GM21447 (cell line): ENCODE measurements around the gene FXYD4.

Experiments
- ATAC-seq: cut with Tn5 transposase; IDR thresholded peaks from one replicate; pipeline ENCODE4 v1.9.1; 2021; ENCODE audit not compliant: unreplicated experiment

FXYD4 gene

DNA sequence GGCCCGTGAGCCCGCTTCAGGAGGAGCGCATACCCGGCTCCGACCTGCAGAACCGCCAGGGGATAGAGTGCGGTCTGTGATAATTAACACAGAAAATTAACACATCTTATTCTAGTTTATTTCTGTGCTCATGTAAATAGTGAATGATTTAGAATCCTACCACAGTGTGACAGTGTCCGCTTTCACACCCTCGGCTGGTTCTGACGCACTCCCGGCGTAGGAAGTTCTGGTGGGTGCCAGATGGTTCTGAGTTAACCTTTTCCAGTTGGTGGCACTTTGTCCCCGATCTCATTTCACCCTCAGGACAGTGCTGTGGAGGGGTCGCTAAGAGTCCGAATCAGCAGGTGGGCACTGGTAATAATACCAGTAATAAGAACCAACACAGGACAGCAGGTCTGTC is 28.3 kb upstream of the FXYD4 start:
- ATAC-seq, result no peak

GRCh38 chr10:43344051-43344450 is 27.4 kb upstream of the FXYD4 start:
- no peak for ATAC-seq

GRCh38 chr10:43347997-43348396 is 23.4 kb upstream of the FXYD4 start:
- ATAC-seq, result no peak

DNA sequence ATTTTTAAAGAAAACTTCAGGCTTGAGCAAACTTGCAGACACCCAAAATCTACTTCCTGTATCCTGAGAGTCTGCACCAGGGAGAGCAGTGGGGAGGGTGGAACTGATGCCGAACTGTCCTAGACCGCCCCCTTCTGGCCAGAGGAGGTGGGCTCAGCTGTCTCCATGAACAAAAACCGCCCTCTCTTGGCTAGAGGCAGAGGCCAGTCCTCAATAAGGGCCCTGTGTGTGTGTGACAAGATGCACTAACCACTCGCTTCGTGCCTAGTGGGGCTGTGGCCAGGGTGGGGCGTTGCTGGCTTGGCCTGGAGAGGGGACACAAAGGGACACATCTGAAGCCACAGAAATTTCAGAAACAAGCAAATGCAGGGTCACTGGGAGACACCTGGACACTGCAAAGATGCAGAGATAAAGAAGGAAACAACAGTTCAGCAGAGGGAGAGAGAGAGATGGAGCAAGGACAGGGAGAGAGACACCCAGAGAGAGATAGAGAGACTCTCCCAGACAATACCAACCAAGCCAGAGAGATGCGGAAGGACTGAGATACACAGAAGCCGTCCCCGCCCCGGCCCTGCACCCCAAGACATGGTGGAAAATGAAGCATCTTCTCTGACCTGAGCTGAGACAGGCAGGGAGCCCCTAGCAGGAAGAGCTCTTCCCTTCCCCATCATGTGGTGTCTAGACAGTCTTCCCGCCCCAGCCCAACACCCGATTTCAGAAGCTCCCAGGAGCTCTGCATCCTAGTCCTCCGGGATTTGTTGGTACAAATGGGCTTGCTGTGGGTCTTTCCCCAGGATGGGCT is 22.7 kb upstream of the FXYD4 start:
- ATAC-seq, result peak; percentile 100

- ATAC-seq, result no peak
Observed at GRCh38 chr10:43350156-43350555, 21.3 kb upstream of the FXYD4 start.

- no peak for ATAC-seq
Observed at GRCh38 chr10:43350686-43351085, 20.8 kb upstream of the FXYD4 start.

DNA sequence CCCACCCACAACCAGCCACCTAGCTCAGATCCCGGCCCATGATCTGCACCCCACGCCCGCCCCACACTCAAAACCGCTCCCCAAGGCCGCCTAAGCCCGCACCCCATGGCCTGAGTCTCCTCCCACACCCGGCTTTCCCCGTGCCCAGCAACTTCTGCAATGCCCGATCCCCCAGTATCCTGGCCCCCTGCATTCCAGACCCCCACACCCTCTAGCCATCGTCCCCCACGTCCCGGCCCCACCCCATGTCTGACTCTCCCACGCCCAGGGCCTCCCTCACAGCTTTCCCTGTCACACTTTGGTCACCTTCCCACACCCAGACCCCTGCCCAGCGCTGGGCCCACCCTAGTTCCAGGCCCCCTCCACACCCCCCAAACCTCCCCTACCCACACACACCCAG is 20.1 kb upstream of the FXYD4 start:
- no peak for ATAC-seq

DNA sequence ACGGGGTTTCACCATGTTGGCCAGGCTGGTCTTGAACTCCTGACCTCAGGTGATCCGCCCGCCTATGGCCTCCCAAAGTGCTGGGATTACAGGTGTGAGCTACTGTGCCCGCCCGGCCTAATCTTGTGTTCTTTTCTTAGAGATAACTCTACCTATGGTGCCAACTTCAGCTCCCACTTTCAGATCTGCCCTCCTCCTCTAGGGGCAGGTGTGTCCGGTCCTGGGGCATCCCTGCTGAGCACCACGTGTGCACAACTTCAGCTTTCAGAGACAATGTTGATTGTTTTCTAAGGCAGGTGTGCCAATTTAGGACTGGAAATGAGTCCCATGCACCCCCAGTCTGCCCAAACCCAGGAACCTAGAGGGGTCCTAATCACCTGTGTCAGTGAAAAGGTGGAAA is 18.5 kb upstream of the FXYD4 start:
- no peak for ATAC-seq

DNA sequence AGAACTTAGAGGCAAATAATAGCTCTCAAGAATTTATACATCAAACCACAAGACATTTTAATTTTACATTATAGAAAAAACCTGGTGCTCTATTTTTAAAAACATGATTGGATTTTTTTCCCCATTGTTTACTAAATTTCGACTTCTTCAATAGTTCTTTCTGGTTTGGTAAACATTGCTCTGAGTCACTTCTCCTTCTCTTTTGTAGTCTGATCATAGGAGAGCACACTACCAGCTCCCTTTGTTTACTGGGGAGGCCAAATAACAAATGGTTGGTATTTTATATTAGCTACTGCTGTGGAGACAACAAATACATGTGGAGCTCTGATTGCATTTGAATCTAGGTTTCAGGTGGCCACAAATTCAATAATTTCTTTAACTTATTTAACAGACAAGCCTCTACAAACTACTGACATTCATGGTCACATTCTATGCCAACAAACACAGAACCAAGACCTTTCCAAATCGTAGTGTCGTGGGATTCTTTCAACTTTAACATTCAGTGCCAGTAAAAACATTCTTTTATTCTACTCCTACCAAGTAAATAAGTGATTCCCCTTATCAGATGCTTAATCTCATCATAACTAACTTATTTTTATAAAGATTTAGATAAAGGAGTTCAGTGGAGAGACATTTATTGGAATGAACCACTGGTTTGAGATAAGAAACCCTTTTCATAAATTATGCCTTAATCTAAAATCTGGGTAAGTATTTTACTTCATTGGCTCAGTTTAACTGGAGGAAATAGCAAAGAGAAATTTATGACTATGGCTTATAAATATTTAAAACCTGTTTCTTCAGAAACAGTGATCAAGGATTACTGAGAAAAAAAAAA is 17.7 kb upstream of the FXYD4 start:
- no peak for ATAC-seq

DNA sequence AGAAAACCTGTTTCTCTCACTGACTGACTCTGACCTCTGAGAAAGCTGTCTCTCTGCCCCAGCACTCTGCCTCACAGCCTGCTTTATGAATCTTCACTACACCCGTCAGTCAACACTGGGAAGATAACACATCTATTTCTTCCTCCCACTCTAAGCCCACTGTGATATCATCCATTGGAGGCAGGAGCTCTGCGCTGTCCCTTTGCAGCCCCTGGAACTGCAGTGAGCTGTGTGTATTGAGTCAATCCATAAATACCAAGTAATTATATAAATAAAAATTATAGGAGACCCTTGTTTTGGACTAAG is 17.2 kb upstream of the FXYD4 start:
- ATAC-seq, result no peak

GRCh38 chr10:43354879-43355380 is 16.5 kb upstream of the FXYD4 start:
- no peak for ATAC-seq

GRCh38 chr10:43355749-43356371 is 15.6 kb upstream of the FXYD4 start:
- no peak for ATAC-seq

DNA sequence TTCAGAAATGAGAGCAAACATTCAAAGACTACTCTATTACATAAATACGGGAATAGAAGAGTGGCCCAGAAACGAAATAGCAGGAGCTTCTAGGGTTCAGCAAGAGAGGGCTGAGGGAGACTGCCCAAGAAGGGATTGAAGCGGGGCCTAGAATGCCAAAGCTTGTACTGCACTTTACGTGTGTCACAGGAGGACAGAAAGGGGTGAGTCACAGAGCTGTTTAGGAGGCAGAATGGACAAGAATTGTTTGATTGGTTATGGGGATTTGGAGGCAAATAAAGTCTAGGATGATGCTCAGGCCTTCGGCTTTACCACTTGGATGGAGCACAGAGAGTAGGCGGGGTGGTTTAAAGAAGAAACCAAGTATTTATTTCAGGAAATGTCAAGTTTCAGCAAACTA is 11.3 kb upstream of the FXYD4 start:
- ATAC-seq, result no peak

DNA sequence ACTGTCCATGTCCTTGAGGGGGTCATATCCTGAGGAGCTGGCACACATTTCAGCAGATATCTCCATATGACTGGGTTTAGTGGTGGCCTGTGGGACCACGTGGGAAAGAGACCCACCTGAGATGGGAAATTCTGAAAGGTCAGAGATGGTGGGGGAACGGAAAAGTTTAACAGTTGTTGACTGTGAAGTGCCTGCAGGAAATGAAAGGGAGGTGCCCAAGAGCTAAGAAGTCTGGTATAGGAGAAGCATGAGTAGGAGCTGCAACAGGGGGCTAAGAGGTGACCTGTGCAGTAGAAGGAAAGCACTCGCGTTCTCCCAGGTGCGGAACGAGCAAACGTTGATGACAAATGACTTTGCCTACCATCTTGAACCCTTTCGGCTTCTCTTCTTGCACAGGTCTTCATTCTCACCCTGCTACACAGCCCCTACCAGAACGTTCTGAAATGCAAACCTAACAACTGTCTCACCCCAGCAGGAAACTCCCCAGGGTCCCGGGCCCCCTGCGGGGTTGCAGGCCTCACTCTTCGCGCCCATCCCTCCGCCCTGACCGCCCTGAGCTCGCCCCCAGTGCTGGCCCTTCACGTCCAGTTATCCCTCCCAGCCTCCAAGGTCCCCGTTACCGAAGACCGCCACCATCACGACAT is 9.8 kb upstream of the FXYD4 start:
- ATAC-seq, result no peak

- peak; percentile 98 for ATAC-seq
Observed at GRCh38 chr10:43362191-43362839, 9.1 kb upstream of the FXYD4 start.

GRCh38 chr10:43365001-43365400 is 6.4 kb upstream of the FXYD4 start:
- no peak for ATAC-seq

DNA sequence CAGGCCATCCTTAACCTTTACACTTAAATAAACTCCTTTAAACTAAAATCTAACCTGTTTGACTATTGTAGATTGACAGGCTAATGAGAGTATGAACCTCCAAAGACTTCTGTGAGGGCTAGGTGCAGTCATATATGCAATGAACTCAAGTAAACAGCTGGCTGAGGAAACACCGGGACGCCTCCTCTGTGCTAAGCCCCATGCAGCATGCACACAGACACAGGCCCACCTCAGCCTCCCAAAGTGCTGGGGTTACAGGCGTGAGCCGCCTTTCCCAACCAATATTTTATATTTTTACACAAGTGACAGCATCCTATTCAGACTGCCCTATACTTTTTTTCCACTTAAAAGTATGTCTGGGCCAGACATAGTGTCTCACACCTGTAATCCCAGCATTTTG is 1.5 kb upstream of the FXYD4 start:
- ATAC-seq, result no peak

- no peak for ATAC-seq
Observed at GRCh38 chr10:43370671-43371215, 693 bp upstream of the FXYD4 start.

GRCh38 chr10:43372765-43373361 is 1.4 kb downstream of the FXYD4 start:
- no peak for ATAC-seq

- no peak for ATAC-seq
Observed at GRCh38 chr10:43373461-43373860, 2.0 kb downstream of the FXYD4 start.
